Esophagus muscularis mucosa (tissue), 4 donors: ENCODE measurements around the gene AIFM3. TPM values are rescaled to one million over a fixed set of nuclear protein-coding genes. Genes with fewer than 3 reads are reported as not detected.

Experiments used
- DNase-seq: peaks from one replicate; pipeline ENCODE4 v3.0.0-alpha.2; 2017; ENCODE audit errors: extremely low spot score
- H3K27ac ChIP-seq, 4 donors: fragments of 200-600 bp; sonication (generic); replicated peaks in 1 of 4; 1 replicate in 3 of 4; 2 replicates in 1 of 4; pipeline ENCODE4 v1.5.1; 2016 to 2019; ENCODE audit warnings: mild to moderate bottlenecking in 1 of 4
- H3K27me3 ChIP-seq, 4 donors: fragments of 200-600 bp; sonication (generic); one replicate each; pipeline versions ENCODE4 v1.5.1 to v1.6.0; 2016 to 2019
- H3K36me3 ChIP-seq, 4 donors: fragments of 200-600 bp; sonication (generic); one replicate each; pipeline ENCODE4 v1.5.1; 2016 to 2019
- H3K4me1 ChIP-seq, 4 donors: fragments of 200-600 bp; sonication (generic); one replicate each; pipeline ENCODE4 v1.5.1; 2016 to 2019
- H3K4me3 ChIP-seq, 4 donors: fragments of 200-600 bp; sonication (generic); 1 replicate in 2 of 4; 2 replicates in 2 of 4; pipeline ENCODE4 v1.5.1; 2016 to 2019; ENCODE audit warnings: mild to moderate bottlenecking in 4 of 4, moderate library complexity in 1 of 4
- H3K9me3 ChIP-seq, 4 donors: fragments of 200-600 bp; sonication (generic); 1 replicate in 3 of 4; 2 replicates in 1 of 4; pipeline ENCODE4 v1.5.1; 2016 to 2019
- EP300 ChIP-seq: sonication (generic); formaldehyde crosslinking; IDR thresholded peaks from one replicate; pipeline ENCODE4 v1.6.1; 2017; ENCODE audit warnings: antibody characterized with exemption
- POLR2A ChIP-seq: fragments of 450-650 bp; IDR thresholded peaks from one replicate; pipeline ENCODE4 v1.6.1; 2017; ENCODE audit warnings: antibody characterized with exemption, moderate library complexity, mild to moderate bottlenecking, low read depth
- POLR2AphosphoS5 ChIP-seq, 2 donors: sonication (generic); formaldehyde crosslinking; IDR thresholded peaks; one replicate each; pipeline ENCODE4 v1.6.1; 2017; ENCODE audit warnings: antibody characterized with exemption in 2 of 2
- WGBS: methylation state at CpG from one replicate; pipeline ENCODE4 v1.1.5; 2018; 5-methylcytosine and 5-hydroxymethylcytosine counted together
- intact Hi-C: fragments of 100-400 bp; cut with DNase I; formaldehyde crosslinking; loops from one replicate; pipeline ENCODE4 v1.15.1; 2023
- total RNA-seq, 4 donors: library from RNA; depleted of rRNA; stranded (reverse); fragments of >200 nt; gene quantifications; one replicate each; pipeline versions ENCODE4 v1.1.0 to v1.2.1, GENCODE V29; 2016
- TF ChIP-seq, protein P1 (sequence below), 3 experiments: fragments of 200-600 bp in 2 of 3; fragments of 450-650 bp in 1 of 3; sonication (generic) in 2 of 3; IDR thresholded peaks; one replicate each; pipeline ENCODE4 v1.5.1; 2017 to 2019; ENCODE audit warnings: antibody characterized with exemption in 3 of 3, mild to moderate bottlenecking in 2 of 3, moderate library complexity in 1 of 3

Gene AIFM3
- total RNA-seq, 4 donors from 2014 or later, result 0.92 to 1.7 (median 1.4) TPM

GRCh38 chr22:20985720-20986119, 18.7 kb downstream of the AIFM3 start:
- Histone ChIP-seq H3K4me1 (peaks cover 18 to 27% (median 26%) of the 10 kb centered on the region in 4 donors), H3K9me3 (no peaks in the 10 kb centered on the region), H3K4me3 (no peak overlapping the region), H3K36me3 (peaks cover 18 to 64% (median 49%) of the 10 kb centered on the region in 4 donors), H3K27ac (no peak overlapping the region), H3K27me3 (no peaks in the 10 kb centered on the region)
- intact Hi-C loops, result no loop called here
- 92% methylated on average over 7 of the region's 7 CpGs for WGBS
- DNase-seq, result no peak
- TF ChIP-seq EP300, result no peak
- TF ChIP-seq, protein P1, sequence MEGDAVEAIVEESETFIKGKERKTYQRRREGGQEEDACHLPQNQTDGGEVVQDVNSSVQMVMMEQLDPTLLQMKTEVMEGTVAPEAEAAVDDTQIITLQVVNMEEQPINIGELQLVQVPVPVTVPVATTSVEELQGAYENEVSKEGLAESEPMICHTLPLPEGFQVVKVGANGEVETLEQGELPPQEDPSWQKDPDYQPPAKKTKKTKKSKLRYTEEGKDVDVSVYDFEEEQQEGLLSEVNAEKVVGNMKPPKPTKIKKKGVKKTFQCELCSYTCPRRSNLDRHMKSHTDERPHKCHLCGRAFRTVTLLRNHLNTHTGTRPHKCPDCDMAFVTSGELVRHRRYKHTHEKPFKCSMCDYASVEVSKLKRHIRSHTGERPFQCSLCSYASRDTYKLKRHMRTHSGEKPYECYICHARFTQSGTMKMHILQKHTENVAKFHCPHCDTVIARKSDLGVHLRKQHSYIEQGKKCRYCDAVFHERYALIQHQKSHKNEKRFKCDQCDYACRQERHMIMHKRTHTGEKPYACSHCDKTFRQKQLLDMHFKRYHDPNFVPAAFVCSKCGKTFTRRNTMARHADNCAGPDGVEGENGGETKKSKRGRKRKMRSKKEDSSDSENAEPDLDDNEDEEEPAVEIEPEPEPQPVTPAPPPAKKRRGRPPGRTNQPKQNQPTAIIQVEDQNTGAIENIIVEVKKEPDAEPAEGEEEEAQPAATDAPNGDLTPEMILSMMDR (IDR thresholded peaks at IDR 0.05), result no peak
- TF ChIP-seq POLR2AphosphoS5 (IDR thresholded peaks at IDR 0.05), result no peak
- TF ChIP-seq POLR2A, result no peak

DNA sequence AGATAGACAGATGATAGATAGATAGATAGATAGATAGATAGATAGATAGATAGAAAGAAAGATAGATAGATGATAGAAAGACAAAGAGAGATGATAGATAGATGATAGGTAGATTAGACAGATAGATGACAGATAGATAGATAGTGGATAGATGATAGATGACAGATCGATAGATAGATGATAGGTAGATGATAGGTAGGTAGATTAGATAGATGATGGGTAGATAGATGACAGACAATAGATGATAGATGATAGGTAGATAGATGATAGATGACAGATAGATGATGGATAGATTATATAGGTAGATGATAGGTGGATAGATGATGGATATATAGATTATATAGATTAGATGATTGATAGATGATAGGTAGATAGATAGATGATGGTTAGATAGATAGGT, 19.3 kb downstream of the AIFM3 start:
- peaks cover 18 to 71% (median 56%) of the 10 kb centered on the region in 4 donors for H3K36me3 ChIP-seq
- no peak for DNase-seq
- TF ChIP-seq POLR2A, result no peak
- no peak for TF ChIP-seq POLR2AphosphoS5 (IDR thresholded peaks at IDR 0.05)
- TF ChIP-seq EP300, result no peak
- TF ChIP-seq, protein P1 (IDR thresholded peaks at IDR 0.05), result no peak
- 98% methylated on average over 1 of the region's 1 CpG for WGBS
- peaks cover 11 to 20% (median 19%) of the 10 kb centered on the region in 4 donors for H3K4me1 ChIP-seq
- H3K9me3 ChIP-seq, result no peaks in the 10 kb centered on the region
- H3K4me3 ChIP-seq, result no peak overlapping the region
- H3K27me3 ChIP-seq, result no peaks in the 10 kb centered on the region
- intact Hi-C loops, result no loop called here
- no peak overlapping the region for H3K27ac ChIP-seq

- H3K36me3 ChIP-seq, result peaks cover 22 to 81% (median 66%) of the 10 kb centered on the region in 4 donors
- no peaks in the 10 kb centered on the region for H3K9me3 ChIP-seq
- no peak for DNase-seq
- intact Hi-C loops, result no loop called here
- H3K4me3 ChIP-seq, result no peak overlapping the region
- no peaks in the 10 kb centered on the region for H3K27me3 ChIP-seq
- 86% methylated on average over 13 of the region's 14 CpGs for whole genome bisulfite sequencing
- peaks cover 9 to 17% (median 16%) of the 10 kb centered on the region in 4 donors for H3K4me1 ChIP-seq
- H3K27ac ChIP-seq, result no peak overlapping the region
- TF ChIP-seq POLR2AphosphoS5 (IDR thresholded peaks at IDR 0.05), result no peak
- TF ChIP-seq POLR2A, result no peak
- TF ChIP-seq, protein P1 (IDR thresholded peaks at IDR 0.05), result no peak
- no peak for TF ChIP-seq EP300
These were observed 20.3 kb downstream of the AIFM3 start for GRCh38 chr22:20987375-20987774.

DNA sequence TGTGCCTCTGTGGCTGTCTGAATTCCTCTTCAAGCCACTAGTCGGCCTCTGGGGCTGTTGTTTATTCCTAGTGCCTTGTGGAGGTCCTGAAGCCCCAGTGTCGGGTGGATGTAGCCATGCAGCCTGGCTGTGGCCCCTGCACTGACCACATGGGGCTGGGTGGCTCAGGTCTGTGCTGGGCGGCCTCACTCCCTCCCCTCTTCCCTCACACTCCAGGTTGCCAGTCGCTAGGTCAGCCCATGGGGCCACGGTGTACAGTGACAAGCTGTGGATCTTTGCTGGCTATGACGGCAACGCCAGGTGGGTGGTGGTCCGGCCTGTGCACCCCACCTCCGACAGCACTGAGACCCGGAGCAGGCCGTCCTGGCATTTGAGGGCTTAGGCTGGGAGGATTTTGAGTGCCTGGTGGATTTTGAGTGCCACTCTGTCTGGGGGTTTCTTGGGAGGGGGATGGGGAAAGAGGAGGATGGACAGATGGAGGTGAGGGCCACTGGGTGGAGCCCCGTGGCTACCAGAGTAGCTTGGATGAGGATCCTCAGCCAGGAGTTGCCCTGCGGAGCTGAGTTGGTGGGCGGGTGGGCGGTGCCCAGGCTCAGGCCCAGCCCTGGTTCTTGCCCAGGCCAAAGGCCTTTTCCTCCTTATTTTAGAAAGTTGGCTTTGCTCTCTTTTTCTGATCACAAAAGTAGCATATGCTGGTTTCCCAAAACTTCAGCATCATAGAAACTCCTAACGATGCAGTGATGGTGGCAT, 21.7 kb downstream of the AIFM3 start:
- no peaks in the 10 kb centered on the region for H3K9me3 ChIP-seq
- H3K36me3 ChIP-seq, result peaks cover 29 to 92% (median 78%) of the 10 kb centered on the region in 4 donors
- H3K4me1 ChIP-seq, result peaks cover 0 to 5% (median 3%) of the 10 kb centered on the region in 4 donors
- no peak overlapping the region for H3K4me3 ChIP-seq
- DNase-seq, result no peak
- intact Hi-C loops, result no loop called here
- TF ChIP-seq POLR2AphosphoS5 (IDR thresholded peaks at IDR 0.05) (no peak), POLR2A (no peak), EP300 (no peak)
- TF ChIP-seq, protein P1 (IDR thresholded peaks at IDR 0.05), result no peak
- no peaks in the 10 kb centered on the region for H3K27me3 ChIP-seq
- H3K27ac ChIP-seq, result no peak overlapping the region
- 87% methylated on average over 16 of the region's 16 CpGs for WGBS
